Body of pancreas (tissue), 4 donors: ENCODE results near the gene NOLC1.

ENCODE experiments used
- POLR2A ChIP-seq, 3 donors: fragments of 450-650 bp; IDR thresholded peaks; one replicate each; pipeline ENCODE4 v1.6.1; 2016; ENCODE audit warnings: antibody characterized with exemption in 3 of 3, mild to moderate bottlenecking in 2 of 3
- TF ChIP-seq, protein P1 (sequence below), 7 experiments: fragments of 450-650 bp in 4 of 7; fragments of 200-600 bp in 3 of 7; sonication (generic) in 3 of 7; IDR thresholded peaks; one replicate each; pipeline ENCODE4 v1.5.1; 2016 to 2019; ENCODE audit warnings: antibody characterized with exemption in 7 of 7

GRCh38 chr10:102119417-102120141 lies 32.6 kb upstream of the NOLC1 start:
- TF ChIP-seq, protein P1, sequence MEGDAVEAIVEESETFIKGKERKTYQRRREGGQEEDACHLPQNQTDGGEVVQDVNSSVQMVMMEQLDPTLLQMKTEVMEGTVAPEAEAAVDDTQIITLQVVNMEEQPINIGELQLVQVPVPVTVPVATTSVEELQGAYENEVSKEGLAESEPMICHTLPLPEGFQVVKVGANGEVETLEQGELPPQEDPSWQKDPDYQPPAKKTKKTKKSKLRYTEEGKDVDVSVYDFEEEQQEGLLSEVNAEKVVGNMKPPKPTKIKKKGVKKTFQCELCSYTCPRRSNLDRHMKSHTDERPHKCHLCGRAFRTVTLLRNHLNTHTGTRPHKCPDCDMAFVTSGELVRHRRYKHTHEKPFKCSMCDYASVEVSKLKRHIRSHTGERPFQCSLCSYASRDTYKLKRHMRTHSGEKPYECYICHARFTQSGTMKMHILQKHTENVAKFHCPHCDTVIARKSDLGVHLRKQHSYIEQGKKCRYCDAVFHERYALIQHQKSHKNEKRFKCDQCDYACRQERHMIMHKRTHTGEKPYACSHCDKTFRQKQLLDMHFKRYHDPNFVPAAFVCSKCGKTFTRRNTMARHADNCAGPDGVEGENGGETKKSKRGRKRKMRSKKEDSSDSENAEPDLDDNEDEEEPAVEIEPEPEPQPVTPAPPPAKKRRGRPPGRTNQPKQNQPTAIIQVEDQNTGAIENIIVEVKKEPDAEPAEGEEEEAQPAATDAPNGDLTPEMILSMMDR (IDR thresholded peaks at IDR 0.05): no peak
- no peak for TF ChIP-seq POLR2A (IDR thresholded peaks at IDR 0.05)
